Subcutaneous abdominal adipose tissue (tissue), 5 donors: ENCODE results near the gene DENND6A.
"Not testable (repeated sequence)": the region's sequence is repeated elsewhere in the genome, so short reads cannot be mapped to it uniquely, and the experiment has no call there.

Experiments used
- H3K27ac ChIP-seq: one replicate; pipeline ENCODE4 v1.7.0; 2013; ENCODE audit warnings: low read depth, mild to moderate bottlenecking, inconsistent platforms, low read length, moderate library complexity
- H3K27me3 ChIP-seq, 5 donors: one replicate each; pipeline ENCODE4 v1.7.0; 2013; ENCODE audit warnings: low read length in 5 of 5, inconsistent platforms in 1 of 5; ENCODE audit not compliant: control insufficient read depth in 5 of 5, insufficient read depth in 4 of 5
- H3K36me3 ChIP-seq, 5 donors: one replicate each; pipeline ENCODE4 v1.7.0; 2013; ENCODE audit warnings: low read length in 5 of 5; ENCODE audit not compliant: control insufficient read depth in 5 of 5, insufficient read depth in 5 of 5
- H3K4me1 ChIP-seq, 5 donors: one replicate each; pipeline ENCODE4 v1.7.0; 2013; ENCODE audit warnings: low read length in 5 of 5, mild to moderate bottlenecking in 3 of 5, moderate library complexity in 1 of 5; ENCODE audit not compliant: control insufficient read depth in 5 of 5, insufficient read depth in 5 of 5
- H3K4me3 ChIP-seq, 5 donors: one replicate each; pipeline ENCODE4 v1.7.0; 2013; ENCODE audit warnings: low read length in 5 of 5, low read depth in 1 of 5
- H3K9ac ChIP-seq, 5 donors: one replicate each; pipeline ENCODE4 v1.7.0; 2013; ENCODE audit warnings: low read length in 5 of 5, mild to moderate bottlenecking in 4 of 5, moderate library complexity in 3 of 5
- H3K9me3 ChIP-seq, 5 donors: one replicate each; pipeline ENCODE4 v1.7.0; 2013; ENCODE audit warnings: low read length in 5 of 5; ENCODE audit not compliant: control insufficient read depth in 5 of 5
- donor health status: healthy.
- donor health status: healthy.
- donor health status: healthy.
- donor health status: healthy.
- donor health status: healthy.

Gene DENND6A

GRCh38 chr3:57654267-57654666 is 38.6 kb downstream of the DENND6A start:
- peaks cover 23 to 37% (median 33%) of the 10 kb centered on the region in 5 donors for H3K36me3 ChIP-seq
- no peaks in the 10 kb centered on the region for H3K9me3 ChIP-seq
- H3K9ac ChIP-seq = no peak overlapping the region
- H3K27ac ChIP-seq = no peak overlapping the region
- no peaks in the 10 kb centered on the region for H3K27me3 ChIP-seq
- no peak overlapping the region for H3K4me3 ChIP-seq
- peaks cover 0 to 5% (median 0%) of the 10 kb centered on the region in 5 donors for H3K4me1 ChIP-seq

GRCh38 chr3:57652203-57652602 is 40.7 kb downstream of the DENND6A start:
- Histone ChIP-seq H3K27me3 (no peaks in the 10 kb centered on the region), H3K4me3 (no peak overlapping the region), H3K4me1 (peaks cover 0 to 3% (median 0%) of the 10 kb centered on the region in 5 donors), H3K9me3 (no peaks in the 10 kb centered on the region), H3K36me3 (peaks cover 16 to 43% (median 28%) of the 10 kb centered on the region in 5 donors), H3K27ac (no peak overlapping the region), H3K9ac (no peak overlapping the region)

- Histone ChIP-seq H3K9ac (no peak overlapping the region), H3K36me3 (peaks cover 24 to 53% (median 30%) of the 10 kb centered on the region in 5 donors), H3K4me3 (no peak overlapping the region), H3K9me3 (no peaks in the 10 kb centered on the region), H3K4me1 (peaks cover 0 to 4% (median 0%) of the 10 kb centered on the region in 5 donors), H3K27me3 (no peaks in the 10 kb centered on the region), H3K27ac (no peak overlapping the region)
These were observed 45.5 kb downstream of the DENND6A start for GRCh38 chr3:57647292-57647940.

GRCh38 chr3:57646723-57647122 is 46.2 kb downstream of the DENND6A start:
- no peak overlapping the region for H3K4me3 ChIP-seq
- peaks cover 24 to 54% (median 30%) of the 10 kb centered on the region in 5 donors for H3K36me3 ChIP-seq
- H3K27ac ChIP-seq = no peak overlapping the region
- H3K9me3 ChIP-seq = no peaks in the 10 kb centered on the region
- H3K4me1 ChIP-seq = peaks cover 0 to 4% (median 0%) of the 10 kb centered on the region in 5 donors
- H3K9ac ChIP-seq = no peak overlapping the region
- H3K27me3 ChIP-seq = no peaks in the 10 kb centered on the region

- Histone ChIP-seq H3K9me3 (no peaks in the 10 kb centered on the region), H3K4me3 (no peak overlapping the region), H3K27me3 (no peaks in the 10 kb centered on the region), H3K9ac (no peak overlapping the region), H3K27ac (no peak overlapping the region), H3K4me1 (peaks cover 0 to 4% (median 0%) of the 10 kb centered on the region in 5 donors), H3K36me3 (peaks cover 26 to 65% (median 33%) of the 10 kb centered on the region in 5 donors)
These were observed 48.1 kb downstream of the DENND6A start for GRCh38 chr3:57644740-57645139.

- Histone ChIP-seq H3K36me3 (peaks cover 40 to 65% (median 44%) of the 10 kb centered on the region in 5 donors), H3K9ac (no peak overlapping the region), H3K9me3 (no peaks in the 10 kb centered on the region), H3K4me3 (no peak overlapping the region), H3K27me3 (no peaks in the 10 kb centered on the region), H3K4me1 (peaks cover 0 to 2% (median 0%) of the 10 kb centered on the region in 5 donors), H3K27ac (no peak overlapping the region)
These were observed 55.5 kb downstream of the DENND6A start for GRCh38 chr3:57637391-57637790.

GRCh38 chr3:57634259-57634658 is 58.6 kb downstream of the DENND6A start:
- not testable (repeated sequence) for H3K27ac ChIP-seq, H3K9me3 ChIP-seq, H3K4me1 ChIP-seq, H3K4me3 ChIP-seq, H3K9ac ChIP-seq, H3K27me3 ChIP-seq
- H3K36me3 ChIP-seq = peaks cover 32 to 60% (median 42%) of the 10 kb centered on the region in 5 donors

- H3K27ac ChIP-seq = no peak overlapping the region
- H3K9me3 ChIP-seq = no peaks in the 10 kb centered on the region
- no peak overlapping the region for H3K9ac ChIP-seq
- peaks cover 31 to 74% (median 54%) of the 10 kb centered on the region in 5 donors for H3K36me3 ChIP-seq
- H3K4me3 ChIP-seq = no peak overlapping the region
- H3K4me1 ChIP-seq = no peaks in the 10 kb centered on the region
- no peaks in the 10 kb centered on the region for H3K27me3 ChIP-seq
These were observed 64.9 kb downstream of the DENND6A start for GRCh38 chr3:57627976-57628375.

GRCh38 chr3:57624801-57625200 is 68.1 kb downstream of the DENND6A start:
- Histone ChIP-seq H3K9me3 (no peaks in the 10 kb centered on the region), H3K4me3 (no peak overlapping the region), H3K36me3 (peaks cover 22 to 59% (median 42%) of the 10 kb centered on the region in 5 donors), H3K4me1 (no peaks in the 10 kb centered on the region), H3K9ac (no peak overlapping the region), H3K27ac (no peak overlapping the region), H3K27me3 (no peaks in the 10 kb centered on the region)

GRCh38 chr3:57622362-57622761 is 70.5 kb downstream of the DENND6A start:
- Histone ChIP-seq H3K4me3 (no peak overlapping the region), H3K27me3 (no peaks in the 10 kb centered on the region), H3K9me3 (no peaks in the 10 kb centered on the region), H3K36me3 (peaks cover 8 to 40% (median 21%) of the 10 kb centered on the region in 5 donors), H3K9ac (no peak overlapping the region), H3K4me1 (no peaks in the 10 kb centered on the region), H3K27ac (no peak overlapping the region)
